Dermis microvascular lymphatic vessel endothelial cell (primary cell): ENCODE data around the gene PLVAP. TPM values are rescaled to one million over a fixed set of nuclear protein-coding genes. Genes with fewer than 3 reads are reported as not detected.

Experiments
- DNase-seq, 2 donors: peaks; one replicate each; pipeline versions ENCODE4 v3.0.0 to v3.0.0-alpha.2; 2010; ENCODE audit warnings: low read depth in 2 of 2
- total RNA-seq: library from RNA; depleted of rRNA; stranded (reverse); fragments of >200 nt; gene quantifications from 2 replicates; pipeline ENCODE4 v1.2.1, GENCODE V29; 2014

Gene PLVAP
- total RNA-seq, 1 donor from 2014 or later, result 5.9 TPM

- no peak for DNase-seq
These were observed 53.7 kb downstream of the PLVAP start for GRCh38 chr19:17323300-17323963.

- DNase-seq, result no peak
These were observed 54.3 kb downstream of the PLVAP start for GRCh38 chr19:17322854-17323253.

- DNase-seq, result no peak
These were observed 55.3 kb downstream of the PLVAP start for GRCh38 chr19:17321655-17322489.

- no peak for DNase-seq
These were observed 56.7 kb downstream of the PLVAP start for GRCh38 chr19:17320435-17320834.

- DNase-seq, result no peak
These were observed 57.5 kb downstream of the PLVAP start for GRCh38 chr19:17319473-17320238.

GRCh38 chr19:17318966-17319365, 58.2 kb downstream of the PLVAP start:
- peak in 1 of 2 donors; percentile 36 for DNase-seq

GRCh38 chr19:17314007-17314593, 63.0 kb downstream of the PLVAP start:
- no peak for DNase-seq

GRCh38 chr19:17312189-17313113, 64.7 kb downstream of the PLVAP start:
- no peak for DNase-seq

GRCh38 chr19:17311455-17312188, 65.5 kb downstream of the PLVAP start:
- peak in 1 of 2 donors; percentile 77 for DNase-seq

- DNase-seq, result peak in 1 of 2 donors; percentile 15
These were observed 67.1 kb downstream of the PLVAP start for GRCh38 chr19:17309965-17310461.

GRCh38 chr19:17309198-17309964, 67.8 kb downstream of the PLVAP start, which contains the start of gene DDA1:
TSS of gene DDA1 (plus strand) at chr19:17309563. CDS start at chr19:17309655, 92 bp downstream.
- peak; percentile 99 to 100 for DNase-seq

GRCh38 chr19:17307876-17308377, 69.2 kb downstream of the PLVAP start:
- no peak for DNase-seq

GRCh38 chr19:17306285-17306714, 70.8 kb downstream of the PLVAP start:
- DNase-seq, result no peak

GRCh38 chr19:17305517-17306284, 71.4 kb downstream of the PLVAP start, which contains the start of gene MRPL34:
TSS of gene MRPL34 (plus strand) at chr19:17305872. CDS start at chr19:17305893, 21 bp downstream.
- peak; percentile 98 to 99 for DNase-seq

GRCh38 chr19:17305216-17305516, 72.0 kb downstream of the PLVAP start:
- no peak for DNase-seq

GRCh38 chr19:17304386-17305215, 72.5 kb downstream of the PLVAP start:
- no peak for DNase-seq

GRCh38 chr19:17303940-17304267, 73.2 kb downstream of the PLVAP start:
- DNase-seq, result no peak
